B cell (primary cell): Measurements from ENCODE around the gene TMEM203. TPM values are rescaled to one million over a fixed set of nuclear protein-coding genes. Genes with fewer than 3 reads are reported as not detected.

ENCODE experiments used
- ATAC-seq: fragments of 200-7000 bp; cut with Tn5 transposase; one replicate; pipeline ENCODE4 v1.10.0; 2021; ENCODE audit warnings: low read depth, mild to moderate bottlenecking, moderate number of reproducible peaks, moderate library complexity
- CTCF ChIA-PET: fragments of 350-600 bp; sonication (Branson Sonifier 250); formaldehyde crosslinking; loops from one replicate; lab custom pipeline; 2021; ENCODE audit warnings: antibody characterized with exemption, inconsistent platforms; lab: Charles Lee
- POLR2A ChIA-PET: fragments of 350-600 bp; sonication (Branson Sonifier 250); formaldehyde crosslinking; loops from one replicate; lab custom pipeline; 2021; ENCODE audit warnings: antibody characterized with exemption; lab: Charles Lee
- DNase-seq: peaks from one replicate; pipeline ENCODE4 v3.0.0; 2013
- H2AFZ ChIP-seq: 2 replicates; pipeline ENCODE4 v1.6.1; 2012; ENCODE audit warnings: mild to moderate bottlenecking, low read depth, low read length; ENCODE audit not compliant: insufficient read depth, poor library complexity, severe bottlenecking
- H3K27ac ChIP-seq, 2 donors: 1 replicate in 1 of 2; 2 replicates in 1 of 2; pipeline ENCODE4 v1.5.1; 2012 to 2013; ENCODE audit warnings: low read length in 2 of 2, mild to moderate bottlenecking in 2 of 2, moderate library complexity in 1 of 2
- H3K27me3 ChIP-seq, 4 experiments: fragments of 200-600 bp in 1 of 4; sonication (generic) in 1 of 4; replicated peaks in 1 of 4; 1 replicate in 2 of 4; 2 replicates in 2 of 4; pipeline versions ENCODE4 v1.6.1 to v1.7.0; 2013 to 2016; ENCODE audit warnings: low read length in 3 of 4, mild to moderate bottlenecking in 2 of 4, mixed read lengths in 1 of 4, moderate library complexity in 1 of 4; ENCODE audit not compliant: insufficient read depth in 4 of 4, control insufficient read depth in 3 of 4; ENCODE audit errors: control extremely low read depth in 1 of 4
- H3K36me3 ChIP-seq, 2 experiments: replicated peaks in 1 of 2; 1 replicate in 1 of 2; 2 replicates in 1 of 2; pipeline versions ENCODE4 v1.6.1 to v1.7.1; 2013; ENCODE audit warnings: low read length in 1 of 2; ENCODE audit not compliant: insufficient read depth in 2 of 2, control insufficient read depth in 1 of 2; ENCODE audit errors: control extremely low read depth in 1 of 2, extremely low read depth in 1 of 2
- H3K4me1 ChIP-seq, 2 donors: fragments of 200-600 bp in 1 of 2; sonication (generic) in 1 of 2; 1 replicate in 1 of 2; 2 replicates in 1 of 2; pipeline versions ENCODE4 v1.5.1 to v1.6.1; 2013 to 2017; ENCODE audit warnings: low read length in 2 of 2; ENCODE audit not compliant: control insufficient read depth in 2 of 2, insufficient read depth in 2 of 2
- H3K4me2 ChIP-seq: replicated peaks from 2 replicates; pipeline ENCODE3; 2012; ENCODE audit warnings: mild to moderate bottlenecking, low read depth, low read length; ENCODE audit not compliant: poor library complexity, severe bottlenecking
- H3K4me3 ChIP-seq, 5 experiments: fragments of 200-600 bp in 1 of 5; sonication (generic) in 1 of 5; 1 replicate in 3 of 5; 2 replicates in 2 of 5; pipeline versions ENCODE4 v1.5.1 to v1.7.0; 2011 to 2016; ENCODE audit warnings: low read length in 4 of 5, mild to moderate bottlenecking in 4 of 5, low read depth in 2 of 5, control low read depth in 1 of 5, moderate library complexity in 1 of 5; ENCODE audit not compliant: insufficient read depth in 1 of 5; ENCODE audit errors: control extremely low read depth in 1 of 5, extremely low read depth in 1 of 5
- H3K79me2 ChIP-seq: fragments of 200-600 bp; sonication (generic); one replicate; pipeline ENCODE4 v1.6.0; 2016; ENCODE audit warnings: low read length; ENCODE audit not compliant: control insufficient read depth, insufficient read depth
- H3K9ac ChIP-seq: fragments of 200-600 bp; sonication (generic); 2 replicates; pipeline ENCODE4 v1.6.1; 2017; ENCODE audit warnings: mild to moderate bottlenecking, low read length, moderate library complexity
- H3K9me3 ChIP-seq, 3 donors: one replicate each; pipeline versions ENCODE4 v1.6.1 to v1.7.1; 2013; ENCODE audit warnings: low read length in 2 of 3; ENCODE audit not compliant: control insufficient read depth in 2 of 3, insufficient read depth in 1 of 3; ENCODE audit errors: control extremely low read depth in 1 of 3
- H4K20me1 ChIP-seq: 2 replicates; pipeline ENCODE4 v1.6.0; 2012; ENCODE audit warnings: mild to moderate bottlenecking, low read length; ENCODE audit not compliant: insufficient read depth, control insufficient read depth, poor library complexity, severe bottlenecking
- H3K27ac Mint-ChIP-seq: one replicate; pipeline ENCODE4 v1.8.0; 2021; ENCODE audit warnings: mixed read lengths
- H3K27me3 Mint-ChIP-seq: one replicate; pipeline ENCODE4 v1.8.0; 2021; ENCODE audit warnings: mixed read lengths
- H3K4me1 Mint-ChIP-seq: one replicate; pipeline ENCODE4 v1.8.0; 2021; ENCODE audit warnings: mixed read lengths
- H3K4me3 Mint-ChIP-seq: one replicate; pipeline ENCODE4 v1.8.0; 2021; ENCODE audit warnings: mixed read lengths
- H3K9me3 Mint-ChIP-seq: one replicate; pipeline ENCODE4 v1.8.0; 2022; ENCODE audit warnings: mixed read lengths; ENCODE audit not compliant: insufficient read depth
- CTCF ChIP-seq: fragments of 200-600 bp; IDR thresholded peaks from one replicate; pipeline ENCODE4 v1.8.0; 2022; ENCODE audit warnings: antibody characterized with exemption, mild to moderate bottlenecking
- EZH2 ChIP-seq: IDR thresholded peaks from 2 replicates; pipeline ENCODE4 v1.6.1; 2012; ENCODE audit warnings: borderline replicate concordance, low read depth, mild to moderate bottlenecking, moderate library complexity, low read length; ENCODE audit not compliant: insufficient read depth, poor library complexity, severe bottlenecking
- WGBS: methylation state at CpG from one replicate; pipeline ENCODE4 v1.1.5; 2013; ENCODE audit warnings: missing lambda C conversion rate; ENCODE audit not compliant: insufficient coverage; 5-methylcytosine and 5-hydroxymethylcytosine counted together
- intact Hi-C: fragments of 100-400 bp; cut with micrococcal nuclease; formaldehyde crosslinking; loops from one replicate; pipeline ENCODE4 v1.10.0; 2022
- polyA plus RNA-seq: library from polyadenylated mRNA; depleted of rRNA; stranded (reverse); fragments of >200 nt; gene quantifications from 2 replicates; pipeline ENCODE4 v1.2.3, GENCODE V29; 2012
- total RNA-seq, 2 donors: library from RNA; stranded (reverse); fragments of 120-200 nt in 1 of 2; gene quantifications; 1 replicate in 1 of 2; 2 replicates in 1 of 2; pipeline versions ENCODE4 v1.2.3 to v1.2.4, GENCODE V29; 2013 to 2022

TMEM203 gene
- total and polyA plus RNA-seq, 2 donors (not counting 1 experiment from before 2014, with no cell fraction given): 20.6 to 35.7 TPM

GRCh38 chr9:137172901-137173795 lies 32.3 kb downstream of the TMEM203 start:
- Histone ChIP-seq H3K4me1 (peaks cover 11 to 30% of the 10 kb centered on the region in 2 donors), H4K20me1 (no peaks in the 10 kb centered on the region), H3K9ac (no peak overlapping the region), H3K27me3 (peaks cover 0 to 43% (median 16%) of the 10 kb centered on the region in 4 experiments), H2AFZ (no peak overlapping the region), H3K4me3 (no peak overlapping the region), H3K27ac (no peak overlapping the region), H3K9me3 (peaks cover 0 to 10% (median 0%) of the 10 kb centered on the region in 3 donors), H3K4me2 (no peak overlapping the region), H3K36me3 (peaks cover 0 to 5% of the 10 kb centered on the region in 2 experiments), H3K79me2 (no peaks in the 10 kb centered on the region)
- peaks cover 3% of the 10 kb centered on the region for H3K27me3 Mint-ChIP-seq
- H3K4me3 Mint-ChIP-seq: no peak overlapping the region
- no peak for TF ChIP-seq CTCF
- TF ChIP-seq EZH2: no peak
- intact Hi-C loops: no loop called here
- ATAC-seq (no peak), DNase-seq (no peak)
- ChIA-PET POLR2A (interaction anchor here (0.7 kb wide), 1 partner anchor 146 kb away, joined by 4 read pairs; no protein-coding TSS in a partner anchor), CTCF (interaction anchor here (1.1 kb wide), 1 partner anchor 63 kb away, joined by 3 read pairs; no protein-coding TSS in a partner anchor)
- H3K27ac Mint-ChIP-seq: no peak overlapping the region
- 19% methylated on average over 20 of the region's 21 CpGs for WGBS
- peaks cover 9% of the 10 kb centered on the region for H3K4me1 Mint-ChIP-seq
- H3K9me3 Mint-ChIP-seq: no peaks in the 10 kb centered on the region
